ENCODE results near the gene PDGFD. TPM values are rescaled to one million over a fixed set of nuclear protein-coding genes. Genes with fewer than 3 reads are reported as not detected.

The PDGFD gene
- polyA plus RNA-seq, 1 of the 3 experiments (the other 2 are of a cell fraction): 4.8 TPM

DNA sequence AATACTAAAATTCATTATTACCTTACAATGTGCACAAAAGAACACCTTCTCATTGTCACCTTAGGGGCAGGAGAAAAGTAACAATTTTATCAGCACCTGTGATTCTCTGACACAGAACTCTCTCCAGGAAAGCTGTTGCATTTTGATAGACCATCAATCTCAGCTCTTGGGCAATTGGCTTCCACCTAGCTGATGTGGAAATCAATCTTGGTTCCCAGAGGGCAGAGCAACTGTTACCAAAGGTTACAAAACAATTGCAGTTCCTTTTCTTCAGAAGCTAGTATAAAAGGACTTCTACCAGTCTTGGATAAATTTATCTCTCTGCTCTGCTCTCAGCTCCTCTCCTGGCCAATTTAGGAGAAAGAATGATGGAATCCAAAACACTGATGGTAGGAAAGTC is 285.3 kb downstream of the PDGFD start:
- Histone ChIP-seq H3K27ac (ENCODE audit: low read depth in 2 of 2, low read length in 1 of 2) (no peak overlapping the region), H3K79me2 (ENCODE audit: insufficient read depth) (no peaks in the 10 kb centered on the region), H3K9me2 (no peaks in the 10 kb centered on the region), H3K27me3 (ENCODE audit: insufficient read depth) (no peaks in the 10 kb centered on the region), H3K4me1 (ENCODE audit: control insufficient read depth in 1 of 2, insufficient read depth in 2 of 2, low read depth in 1 of 2, low read length in 1 of 2) (no peaks in the 10 kb centered on the region), H3F3A (replicated peaks; ENCODE audit: insufficient read depth) (no peaks in the 10 kb centered on the region), H3K4me2 (no peak overlapping the region), H3K9me3 (no peaks in the 10 kb centered on the region), H4K20me1 (ENCODE audit: insufficient read depth) (no peaks in the 10 kb centered on the region), H3K36me3 (replicated peaks in 1 of 2; ENCODE audit: control insufficient read depth in 1 of 2, insufficient read depth in 2 of 2, low read length in 1 of 2) (no peaks in the 10 kb centered on the region), H3K9ac (no peak overlapping the region), H2AFZ (ENCODE audit: low read depth) (no peak overlapping the region), H3K4me3 (ENCODE audit: low read depth in 2 of 2, low read length in 1 of 2) (no peak overlapping the region)
- DNase-seq: no peak
- CTCF ChIA-PET: interaction anchor here (0.9 to 2.0 kb wide), 2 partner anchors 29 kb away, joined by 3 to 5 read pairs; no protein-coding TSS in a partner anchor
- TF ChIP-seq EP300 (IDR thresholded peaks at IDR 0.05; ENCODE audit: borderline replicate concordance in 1 of 2, low read depth in 1 of 2, low read length in 1 of 2) (no peak), JUND (IDR thresholded peaks at IDR 0.05) (no peak), POLR2AphosphoS5 (IDR thresholded peaks at IDR 0.05; ENCODE audit: low read depth, low read length) (no peak), RXRA (IDR thresholded peaks at IDR 0.05; ENCODE audit: borderline replicate concordance, low read depth) (no peak), ELF1 (IDR thresholded peaks at IDR 0.05) (no peak), FOSL2 (IDR thresholded peaks at IDR 0.05; ENCODE audit: borderline replicate concordance, low read depth) (no peak), SMC3 (IDR thresholded peaks at IDR 0.05; ENCODE audit: low read depth, low read length) (no peak), SIN3A (IDR thresholded peaks at IDR 0.05; ENCODE audit: borderline replicate concordance, low read depth, low read length) (no peak), GATA2 (CRISPR knock-in tag; IDR thresholded peaks at IDR 0.05) (no peak), NRF1 (IDR thresholded peaks at IDR 0.05; ENCODE audit: low read depth, low read length) (no peak), YY1 (IDR thresholded peaks at IDR 0.05; ENCODE audit: low read depth) (no peak)
- TF ChIP-seq, protein P1, sequence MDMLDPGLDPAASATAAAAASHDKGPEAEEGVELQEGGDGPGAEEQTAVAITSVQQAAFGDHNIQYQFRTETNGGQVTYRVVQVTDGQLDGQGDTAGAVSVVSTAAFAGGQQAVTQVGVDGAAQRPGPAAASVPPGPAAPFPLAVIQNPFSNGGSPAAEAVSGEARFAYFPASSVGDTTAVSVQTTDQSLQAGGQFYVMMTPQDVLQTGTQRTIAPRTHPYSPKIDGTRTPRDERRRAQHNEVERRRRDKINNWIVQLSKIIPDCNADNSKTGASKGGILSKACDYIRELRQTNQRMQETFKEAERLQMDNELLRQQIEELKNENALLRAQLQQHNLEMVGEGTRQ (IDR thresholded peaks at IDR 0.05; ENCODE audit: borderline replicate concordance, low read depth, low read length): no peak
- TF ChIP-seq, protein P2, sequence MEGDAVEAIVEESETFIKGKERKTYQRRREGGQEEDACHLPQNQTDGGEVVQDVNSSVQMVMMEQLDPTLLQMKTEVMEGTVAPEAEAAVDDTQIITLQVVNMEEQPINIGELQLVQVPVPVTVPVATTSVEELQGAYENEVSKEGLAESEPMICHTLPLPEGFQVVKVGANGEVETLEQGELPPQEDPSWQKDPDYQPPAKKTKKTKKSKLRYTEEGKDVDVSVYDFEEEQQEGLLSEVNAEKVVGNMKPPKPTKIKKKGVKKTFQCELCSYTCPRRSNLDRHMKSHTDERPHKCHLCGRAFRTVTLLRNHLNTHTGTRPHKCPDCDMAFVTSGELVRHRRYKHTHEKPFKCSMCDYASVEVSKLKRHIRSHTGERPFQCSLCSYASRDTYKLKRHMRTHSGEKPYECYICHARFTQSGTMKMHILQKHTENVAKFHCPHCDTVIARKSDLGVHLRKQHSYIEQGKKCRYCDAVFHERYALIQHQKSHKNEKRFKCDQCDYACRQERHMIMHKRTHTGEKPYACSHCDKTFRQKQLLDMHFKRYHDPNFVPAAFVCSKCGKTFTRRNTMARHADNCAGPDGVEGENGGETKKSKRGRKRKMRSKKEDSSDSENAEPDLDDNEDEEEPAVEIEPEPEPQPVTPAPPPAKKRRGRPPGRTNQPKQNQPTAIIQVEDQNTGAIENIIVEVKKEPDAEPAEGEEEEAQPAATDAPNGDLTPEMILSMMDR (IDR thresholded peaks at IDR 0.05): no peak
- TF ChIP-seq, protein P3, sequence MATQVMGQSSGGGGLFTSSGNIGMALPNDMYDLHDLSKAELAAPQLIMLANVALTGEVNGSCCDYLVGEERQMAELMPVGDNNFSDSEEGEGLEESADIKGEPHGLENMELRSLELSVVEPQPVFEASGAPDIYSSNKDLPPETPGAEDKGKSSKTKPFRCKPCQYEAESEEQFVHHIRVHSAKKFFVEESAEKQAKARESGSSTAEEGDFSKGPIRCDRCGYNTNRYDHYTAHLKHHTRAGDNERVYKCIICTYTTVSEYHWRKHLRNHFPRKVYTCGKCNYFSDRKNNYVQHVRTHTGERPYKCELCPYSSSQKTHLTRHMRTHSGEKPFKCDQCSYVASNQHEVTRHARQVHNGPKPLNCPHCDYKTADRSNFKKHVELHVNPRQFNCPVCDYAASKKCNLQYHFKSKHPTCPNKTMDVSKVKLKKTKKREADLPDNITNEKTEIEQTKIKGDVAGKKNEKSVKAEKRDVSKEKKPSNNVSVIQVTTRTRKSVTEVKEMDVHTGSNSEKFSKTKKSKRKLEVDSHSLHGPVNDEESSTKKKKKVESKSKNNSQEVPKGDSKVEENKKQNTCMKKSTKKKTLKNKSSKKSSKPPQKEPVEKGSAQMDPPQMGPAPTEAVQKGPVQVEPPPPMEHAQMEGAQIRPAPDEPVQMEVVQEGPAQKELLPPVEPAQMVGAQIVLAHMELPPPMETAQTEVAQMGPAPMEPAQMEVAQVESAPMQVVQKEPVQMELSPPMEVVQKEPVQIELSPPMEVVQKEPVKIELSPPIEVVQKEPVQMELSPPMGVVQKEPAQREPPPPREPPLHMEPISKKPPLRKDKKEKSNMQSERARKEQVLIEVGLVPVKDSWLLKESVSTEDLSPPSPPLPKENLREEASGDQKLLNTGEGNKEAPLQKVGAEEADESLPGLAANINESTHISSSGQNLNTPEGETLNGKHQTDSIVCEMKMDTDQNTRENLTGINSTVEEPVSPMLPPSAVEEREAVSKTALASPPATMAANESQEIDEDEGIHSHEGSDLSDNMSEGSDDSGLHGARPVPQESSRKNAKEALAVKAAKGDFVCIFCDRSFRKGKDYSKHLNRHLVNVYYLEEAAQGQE (IDR thresholded peaks at IDR 0.05; ENCODE audit: low read depth, low read length): no peak
- POLR2A ChIA-PET: no interaction called here
